HG03565 (cell line): ENCODE results near the gene TMEFF2.
"Not testable (repeated sequence)": the region's sequence is repeated elsewhere in the genome, so short reads cannot be mapped to it uniquely, and the experiment has no call there.

Source experiments
- ATAC-seq: cut with Tn5 transposase; IDR thresholded peaks from one replicate; pipeline ENCODE4 v1.9.1; 2021; ENCODE audit warnings: mild to moderate bottlenecking, moderate library complexity; ENCODE audit not compliant: unreplicated experiment

Gene TMEFF2

GRCh38 chr2:191938779-191939178 lies 256.0 kb downstream of the TMEFF2 start:
- no peak for ATAC-seq

DNA sequence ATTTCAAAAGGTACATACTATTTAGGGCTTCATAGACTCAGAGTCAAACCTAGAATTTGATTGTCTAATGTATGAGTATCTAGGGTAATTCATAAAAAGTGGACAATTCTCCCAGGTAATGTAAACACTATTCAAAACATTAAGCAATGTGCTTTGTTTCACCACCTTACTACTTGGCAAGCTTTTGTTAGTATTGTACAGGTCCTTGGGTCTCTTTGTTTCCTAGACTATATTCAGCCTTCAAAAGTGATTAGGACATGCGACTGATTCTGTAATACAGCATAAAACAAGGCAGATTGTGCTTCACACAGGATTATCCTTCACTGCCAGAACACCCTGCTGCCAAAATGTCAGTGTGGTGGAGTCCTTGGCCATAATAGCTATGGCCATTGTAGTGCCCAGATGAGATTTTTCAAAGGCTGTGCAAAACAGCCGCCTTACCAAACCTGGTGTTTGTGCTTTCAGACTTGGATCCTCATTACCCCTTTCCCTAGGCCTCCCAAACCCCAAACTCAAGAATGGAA lies 257.8 kb downstream of the TMEFF2 start:
- no peak for ATAC-seq

DNA sequence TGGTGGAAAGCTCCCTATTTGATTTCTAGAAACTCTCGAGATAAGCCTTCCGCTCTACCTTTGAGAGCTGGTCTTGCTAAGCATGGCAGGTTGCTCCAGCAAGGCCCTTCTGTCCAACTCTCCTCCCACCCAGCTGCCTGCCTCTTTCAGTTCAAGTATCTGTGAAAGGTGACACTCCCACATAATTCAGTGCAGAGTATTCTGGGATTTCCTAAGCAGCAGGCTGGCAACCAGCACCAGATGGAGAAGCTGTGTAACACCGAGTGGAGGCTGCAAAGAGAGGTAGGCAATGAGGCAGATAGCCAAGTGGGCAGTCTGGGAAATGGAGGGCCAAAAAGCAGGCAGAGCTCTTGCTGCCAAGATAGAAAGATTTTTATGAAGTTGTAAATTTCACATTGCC lies 259.5 kb downstream of the TMEFF2 start:
- no peak for ATAC-seq

GRCh38 chr2:191933307-191934105 lies 261.2 kb downstream of the TMEFF2 start:
- peak; percentile 88 for ATAC-seq

GRCh38 chr2:191932286-191932685 lies 262.4 kb downstream of the TMEFF2 start:
- no peak for ATAC-seq

GRCh38 chr2:191931329-191931728 lies 263.4 kb downstream of the TMEFF2 start:
- ATAC-seq, result no peak

DNA sequence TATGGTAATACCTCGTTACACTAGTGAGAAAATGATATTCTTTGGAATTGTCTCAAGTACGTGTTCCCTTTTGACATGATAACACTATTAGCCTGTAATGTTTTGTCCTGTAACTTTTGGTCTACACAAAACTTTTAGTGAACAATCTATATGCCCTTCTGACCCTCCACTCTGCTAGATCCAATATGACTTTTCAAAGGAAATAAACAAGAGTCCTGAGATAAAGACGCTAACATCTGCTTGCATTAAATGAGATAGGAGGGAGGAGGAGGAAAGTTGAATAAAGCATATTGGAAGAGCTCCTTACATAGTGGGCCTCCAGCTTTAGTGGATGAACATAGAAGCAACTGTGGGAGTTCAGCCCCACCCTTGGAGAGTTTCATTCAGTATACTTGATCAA lies 264.5 kb downstream of the TMEFF2 start:
- no peak for ATAC-seq

- no peak for ATAC-seq
Measured at GRCh38 chr2:191929288-191929687, 265.4 kb downstream of the TMEFF2 start.

DNA sequence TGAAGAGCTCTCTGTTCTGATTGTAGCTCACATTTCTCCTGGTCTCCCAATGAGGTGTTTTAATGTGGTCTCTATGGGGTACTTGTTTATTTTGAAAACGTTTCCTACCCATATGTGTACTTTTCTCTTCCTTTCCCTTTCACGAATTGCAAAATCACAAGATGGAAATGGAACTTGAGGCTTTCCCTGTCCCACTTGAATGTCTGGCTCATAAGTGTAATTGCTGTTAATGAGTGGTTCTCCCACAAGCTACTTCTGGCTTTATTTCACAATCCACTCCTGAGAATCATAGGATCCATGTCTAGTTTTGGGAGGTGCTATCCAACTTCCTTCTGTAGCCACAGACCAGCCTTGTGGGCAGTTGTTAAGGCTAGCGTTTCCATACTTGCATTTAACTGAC lies 266.7 kb downstream of the TMEFF2 start:
- ATAC-seq, result no peak

GRCh38 chr2:191927319-191927867 lies 267.3 kb downstream of the TMEFF2 start:
- no peak for ATAC-seq

GRCh38 chr2:191926671-191927070 lies 268.1 kb downstream of the TMEFF2 start:
- ATAC-seq, result no peak

GRCh38 chr2:191923652-191923997 lies 271.1 kb downstream of the TMEFF2 start:
- ATAC-seq, result no peak

DNA sequence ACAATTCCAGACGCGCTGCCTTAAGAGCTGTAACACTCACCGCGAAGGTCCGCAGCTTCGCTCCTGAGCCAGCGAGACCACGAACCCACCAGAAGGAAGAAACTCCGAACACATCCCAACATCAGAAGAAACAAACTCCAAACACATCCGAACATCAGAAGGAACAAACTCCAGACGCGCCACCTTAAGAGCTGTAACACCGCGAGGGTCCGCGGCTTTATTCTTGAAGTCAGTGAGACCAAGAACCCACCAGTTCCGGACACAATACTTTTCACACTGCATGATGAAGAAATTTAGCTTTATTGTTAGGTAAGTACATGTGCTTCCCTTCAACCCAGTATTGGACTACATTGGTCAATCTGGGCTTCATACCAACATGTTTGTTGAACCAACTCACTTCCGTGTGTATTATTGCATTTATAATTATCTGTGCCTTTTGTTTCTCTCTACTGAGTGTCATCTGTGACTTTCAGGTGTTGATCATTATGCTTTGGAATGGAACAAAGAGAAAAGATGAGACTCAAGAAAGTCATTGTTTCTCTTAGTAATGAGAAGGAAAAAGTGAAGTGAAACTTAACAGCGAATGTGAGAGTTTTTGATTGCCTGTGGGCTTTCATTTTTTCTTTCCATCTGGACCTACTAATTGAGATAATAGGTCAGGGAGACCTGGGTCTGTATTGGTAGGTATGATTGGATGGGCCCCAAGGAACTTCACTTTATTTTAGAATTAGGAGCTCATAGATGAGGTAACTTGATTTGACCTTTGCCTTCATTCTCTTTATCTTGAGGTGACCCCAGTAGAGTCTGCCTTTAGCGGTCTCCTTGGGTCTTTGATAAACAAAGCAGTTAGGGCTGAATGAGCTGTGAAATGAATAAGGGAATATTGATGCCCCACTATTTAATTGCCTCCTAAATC lies 271.7 kb downstream of the TMEFF2 start:
- peak; percentile 98 for ATAC-seq

- ATAC-seq, result not testable (repeated sequence)
Measured at GRCh38 chr2:191921650-191922049, 273.1 kb downstream of the TMEFF2 start.

DNA sequence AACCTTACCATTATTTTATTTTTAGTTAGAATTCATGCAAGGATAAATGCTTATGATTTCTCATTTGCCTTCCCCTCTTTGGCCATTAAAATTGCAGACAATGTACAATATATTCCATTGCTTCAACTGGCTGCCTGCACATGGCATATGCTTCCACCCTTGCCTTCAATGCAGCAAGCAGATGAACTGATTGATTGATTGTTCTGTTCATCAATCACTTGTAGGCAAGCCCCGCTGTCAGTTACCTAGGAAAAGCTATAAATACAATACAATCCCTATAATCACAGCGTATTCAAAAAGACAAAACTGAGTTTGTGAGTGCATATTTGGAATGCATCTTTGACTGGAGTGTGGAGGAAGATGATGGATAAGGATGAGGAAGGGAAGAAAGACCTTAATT lies 274.2 kb downstream of the TMEFF2 start:
- ATAC-seq, result no peak

DNA sequence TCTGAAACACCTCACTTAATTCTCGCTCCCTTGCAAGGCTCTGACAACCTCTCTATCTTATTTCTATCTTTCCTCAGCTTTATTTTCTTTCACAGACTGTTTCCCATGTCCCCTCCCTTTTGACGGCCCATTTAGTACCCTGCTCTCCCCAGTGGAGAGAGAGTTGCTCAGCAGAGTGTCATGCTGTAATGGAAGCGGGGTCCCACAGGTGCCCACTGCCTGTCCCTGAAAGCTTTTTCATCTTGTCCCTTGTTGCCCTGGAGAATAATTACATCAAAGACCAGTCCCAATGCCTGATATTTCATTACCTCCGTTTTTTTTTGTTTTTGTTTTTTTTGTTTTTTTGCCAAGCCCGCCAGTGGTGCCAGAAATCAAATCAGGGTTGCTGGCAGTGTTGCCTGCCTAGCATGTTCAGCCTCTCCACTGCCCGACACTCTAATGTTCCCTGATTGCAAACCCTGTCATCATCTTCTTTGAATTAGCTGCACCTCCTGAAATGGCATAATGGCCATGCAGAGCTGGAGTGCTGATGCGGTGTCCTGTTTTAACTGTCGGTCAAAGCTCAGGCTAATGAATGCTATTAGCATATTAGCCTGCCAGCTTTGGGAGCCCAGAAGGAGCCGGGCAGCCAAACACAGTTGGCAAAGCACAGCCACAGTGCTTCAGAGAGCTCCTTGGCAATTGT lies 276.6 kb downstream of the TMEFF2 start:
- no peak for ATAC-seq

DNA sequence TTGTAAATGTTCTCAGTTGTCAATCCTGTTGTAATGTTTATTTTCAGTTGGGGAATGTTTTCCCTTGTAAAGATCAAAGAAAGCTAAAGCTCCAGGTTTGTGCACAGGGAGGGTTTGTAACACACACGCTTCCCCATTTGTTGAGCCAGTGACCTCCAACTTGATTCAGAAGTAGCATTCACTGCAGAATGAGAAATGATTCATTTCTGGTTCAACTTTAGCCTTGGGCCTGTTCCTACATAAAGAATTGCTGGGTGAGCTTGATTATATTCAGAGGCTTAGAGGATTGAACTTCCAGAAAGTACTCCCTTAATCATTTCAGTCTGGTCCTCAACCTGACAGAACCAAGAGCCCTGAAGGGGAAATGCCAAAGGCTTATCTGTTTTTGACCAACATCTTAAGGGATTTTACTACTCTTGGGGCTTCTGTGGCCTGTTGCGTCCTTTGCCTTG lies 277.3 kb downstream of the TMEFF2 start:
- ATAC-seq, result no peak

DNA sequence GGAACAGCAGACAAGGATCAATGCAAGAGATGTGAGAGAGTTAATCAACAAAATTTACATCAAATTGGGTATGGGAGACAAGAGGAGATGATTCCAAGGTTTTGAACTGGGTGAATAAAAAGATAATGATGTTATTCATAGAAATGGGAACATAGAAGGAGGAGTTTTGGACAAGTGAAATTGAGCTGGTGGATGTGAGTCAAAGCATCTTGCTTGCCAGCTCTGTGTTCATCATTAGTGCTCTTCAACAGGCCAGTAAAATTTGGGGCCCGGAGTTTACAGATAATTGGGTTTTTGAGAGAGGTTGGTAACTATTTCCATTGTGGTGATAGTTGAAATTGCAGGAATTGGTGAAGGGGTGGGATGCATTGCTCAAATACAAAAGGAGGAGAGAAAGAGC lies 277.9 kb downstream of the TMEFF2 start:
- no peak for ATAC-seq

- ATAC-seq, result no peak
Measured at GRCh38 chr2:191915750-191916149, 279.0 kb downstream of the TMEFF2 start.

DNA sequence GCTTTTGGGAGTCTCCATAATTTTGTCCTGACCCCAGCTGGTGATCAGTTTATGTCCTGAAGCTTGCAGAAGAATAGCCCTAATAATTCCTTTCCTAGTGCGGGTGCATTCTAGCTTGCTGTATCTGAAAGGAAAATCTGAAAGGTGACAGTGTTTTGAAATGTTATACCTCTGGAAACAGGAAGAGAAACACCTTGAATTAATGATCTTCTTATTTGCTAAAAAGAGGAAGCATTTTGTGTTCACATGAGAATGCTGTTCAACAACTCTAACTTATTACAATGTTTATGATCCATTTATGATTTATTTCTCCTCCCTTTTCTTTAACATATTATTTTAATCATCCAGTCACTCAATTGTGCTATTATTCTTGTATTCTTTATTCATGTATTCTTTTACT lies 280.9 kb downstream of the TMEFF2 start:
- no peak for ATAC-seq

- ATAC-seq, result no peak
Measured at GRCh38 chr2:191912764-191913163, 282.0 kb downstream of the TMEFF2 start.
